ENCODE data around the gene CD300LF. TPM values are rescaled to one million over a fixed set of nuclear protein-coding genes. Genes with fewer than 3 reads are reported as not detected.
A peak's percentile ranks its signal among the peaks of the same experiment; 100 is the strongest.

The CD300LF gene
- total and polyA plus RNA-seq, 2 experiments from 2014 or later: not detected

DNA sequence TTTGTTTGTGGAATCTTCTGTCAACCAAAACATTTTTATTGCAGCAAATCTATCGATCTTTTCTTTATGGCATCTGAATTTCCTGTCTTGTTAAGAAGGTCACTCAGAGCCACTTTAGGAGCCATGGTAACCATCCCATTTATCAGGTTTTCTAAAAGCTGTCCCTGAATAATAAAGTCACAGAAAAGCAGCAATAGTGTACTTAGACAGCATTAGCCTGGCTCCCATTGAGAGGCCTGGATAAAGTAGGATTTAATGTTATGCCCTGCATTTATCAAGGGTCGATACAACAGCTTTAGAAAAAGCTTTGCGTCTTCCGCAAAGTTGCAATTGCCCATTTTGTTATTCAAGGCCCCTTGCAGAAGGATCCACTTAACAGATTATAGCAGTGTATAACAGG, 10.1 kb upstream of the CD300LF start:
- H3K36me3 ChIP-seq: no peaks in the 10 kb centered on the region
- no peak overlapping the region for H3K27ac ChIP-seq
- no peak for DNase-seq (ENCODE audit: low read depth in 1 of 2, low spot score in 1 of 2)
- H3K4me1 ChIP-seq (ENCODE audit: low read depth): no peaks in the 10 kb centered on the region
- peaks cover 5% of the 10 kb centered on the region for H3K27me3 ChIP-seq
- H3K4me3 ChIP-seq: no peak overlapping the region
- H3K9me3 ChIP-seq (ENCODE audit: low read depth): no peaks in the 10 kb centered on the region
- TF ChIP-seq, protein P1, sequence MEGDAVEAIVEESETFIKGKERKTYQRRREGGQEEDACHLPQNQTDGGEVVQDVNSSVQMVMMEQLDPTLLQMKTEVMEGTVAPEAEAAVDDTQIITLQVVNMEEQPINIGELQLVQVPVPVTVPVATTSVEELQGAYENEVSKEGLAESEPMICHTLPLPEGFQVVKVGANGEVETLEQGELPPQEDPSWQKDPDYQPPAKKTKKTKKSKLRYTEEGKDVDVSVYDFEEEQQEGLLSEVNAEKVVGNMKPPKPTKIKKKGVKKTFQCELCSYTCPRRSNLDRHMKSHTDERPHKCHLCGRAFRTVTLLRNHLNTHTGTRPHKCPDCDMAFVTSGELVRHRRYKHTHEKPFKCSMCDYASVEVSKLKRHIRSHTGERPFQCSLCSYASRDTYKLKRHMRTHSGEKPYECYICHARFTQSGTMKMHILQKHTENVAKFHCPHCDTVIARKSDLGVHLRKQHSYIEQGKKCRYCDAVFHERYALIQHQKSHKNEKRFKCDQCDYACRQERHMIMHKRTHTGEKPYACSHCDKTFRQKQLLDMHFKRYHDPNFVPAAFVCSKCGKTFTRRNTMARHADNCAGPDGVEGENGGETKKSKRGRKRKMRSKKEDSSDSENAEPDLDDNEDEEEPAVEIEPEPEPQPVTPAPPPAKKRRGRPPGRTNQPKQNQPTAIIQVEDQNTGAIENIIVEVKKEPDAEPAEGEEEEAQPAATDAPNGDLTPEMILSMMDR (IDR thresholded peaks at IDR 0.05; ENCODE audit: low read depth, low read length): no peak

DNA sequence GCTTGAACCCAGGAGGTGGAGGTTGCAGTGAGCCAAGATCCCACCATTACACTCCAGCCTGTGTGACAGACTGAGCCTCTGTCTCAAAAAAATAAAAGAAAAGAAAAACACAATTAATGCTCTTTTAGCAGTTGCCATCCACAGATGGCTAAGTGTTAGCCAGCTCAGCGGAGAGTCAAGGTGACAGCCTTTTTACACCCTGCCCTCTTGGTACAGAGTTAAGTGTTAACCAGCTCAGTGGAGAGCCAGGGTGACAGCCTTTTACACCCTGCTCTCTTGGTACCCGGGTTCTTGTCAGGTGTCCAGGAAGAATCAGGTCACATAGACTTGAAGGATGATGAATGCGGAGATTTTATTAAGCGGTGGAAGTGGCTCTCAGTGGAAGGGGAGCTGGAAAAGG, 7.8 kb upstream of the CD300LF start:
- Histone ChIP-seq H3K27ac (no peak overlapping the region), H3K27me3 (peaks cover 5% of the 10 kb centered on the region), H3K4me1 (ENCODE audit: low read depth) (no peaks in the 10 kb centered on the region), H3K9me3 (ENCODE audit: low read depth) (no peaks in the 10 kb centered on the region), H3K4me3 (no peak overlapping the region), H3K36me3 (no peaks in the 10 kb centered on the region)
- TF ChIP-seq, protein P1 (IDR thresholded peaks at IDR 0.05; ENCODE audit: low read depth, low read length): no peak
- DNase-seq (ENCODE audit: low read depth in 1 of 2, low spot score in 1 of 2): no peak

DNA sequence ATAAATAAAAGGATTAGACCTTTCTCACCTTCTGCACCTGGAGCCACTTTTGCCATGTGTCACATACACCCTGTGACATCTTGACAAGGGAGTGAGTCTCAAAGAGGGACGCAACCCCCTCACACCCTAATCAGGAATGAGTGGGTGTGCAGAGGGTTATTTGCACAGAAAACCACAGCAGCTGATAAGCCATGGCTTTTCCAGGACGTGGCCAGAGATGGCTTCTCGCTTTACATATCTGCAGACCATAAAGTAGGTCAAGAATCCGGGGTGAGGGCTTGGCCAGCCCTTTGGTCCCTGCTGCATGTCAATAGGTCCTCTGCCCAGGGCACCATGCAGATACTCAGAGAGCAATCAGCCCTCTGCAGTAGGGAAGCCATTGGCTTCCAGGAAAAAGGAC, 2.4 kb upstream of the CD300LF start:
- DNase-seq (ENCODE audit: low read depth in 1 of 2, low spot score in 1 of 2): peak in 1 of 2 donors; percentile 53
- H3K36me3 ChIP-seq: no peaks in the 10 kb centered on the region
- no peaks in the 10 kb centered on the region for H3K9me3 ChIP-seq (ENCODE audit: low read depth)
- no peak overlapping the region for H3K27ac ChIP-seq
- H3K27me3 ChIP-seq: peaks cover 4% of the 10 kb centered on the region
- no peak overlapping the region for H3K4me3 ChIP-seq
- no peaks in the 10 kb centered on the region for H3K4me1 ChIP-seq (ENCODE audit: low read depth)
- TF ChIP-seq, protein P1 (IDR thresholded peaks at IDR 0.05; ENCODE audit: low read depth, low read length): no peak

DNA sequence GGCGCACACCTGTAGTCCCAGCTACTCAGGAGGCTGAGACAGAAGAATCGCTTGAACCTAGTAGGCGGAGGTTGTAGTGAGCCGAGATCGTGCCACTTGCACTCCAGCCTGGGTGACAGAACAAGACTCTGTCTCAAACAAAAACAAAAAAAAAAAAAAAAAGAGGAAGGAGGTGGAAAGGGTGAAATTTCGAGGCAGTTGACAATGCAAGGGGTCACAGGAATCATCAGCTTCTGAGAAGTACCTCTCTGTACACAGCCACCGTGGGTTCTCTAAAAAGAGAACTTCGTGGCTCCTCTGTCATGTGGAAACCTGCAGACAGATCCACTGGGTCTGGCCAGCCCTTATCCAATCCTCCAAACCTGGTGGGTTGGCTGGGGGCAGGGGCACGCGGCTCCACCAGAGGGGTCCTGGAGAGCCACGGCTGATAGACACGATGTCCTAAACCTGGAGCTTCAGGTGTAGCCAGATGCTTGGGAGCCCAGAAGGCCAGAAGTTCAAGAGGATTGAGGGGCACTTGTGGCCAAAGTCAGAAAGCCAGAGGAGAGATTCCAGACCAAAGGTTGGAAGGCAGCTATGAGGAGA, 540 bp upstream of the CD300LF start:
- TF ChIP-seq, protein P1 (IDR thresholded peaks at IDR 0.05; ENCODE audit: low read depth, low read length): no peak
- Histone ChIP-seq H3K27me3 (no peaks in the 10 kb centered on the region), H3K27ac (no peak overlapping the region), H3K4me3 (no peak overlapping the region), H3K9me3 (ENCODE audit: low read depth) (no peaks in the 10 kb centered on the region), H3K4me1 (ENCODE audit: low read depth) (no peaks in the 10 kb centered on the region), H3K36me3 (no peaks in the 10 kb centered on the region)
- no peak for DNase-seq (ENCODE audit: low read depth in 1 of 2, low spot score in 1 of 2)

DNA sequence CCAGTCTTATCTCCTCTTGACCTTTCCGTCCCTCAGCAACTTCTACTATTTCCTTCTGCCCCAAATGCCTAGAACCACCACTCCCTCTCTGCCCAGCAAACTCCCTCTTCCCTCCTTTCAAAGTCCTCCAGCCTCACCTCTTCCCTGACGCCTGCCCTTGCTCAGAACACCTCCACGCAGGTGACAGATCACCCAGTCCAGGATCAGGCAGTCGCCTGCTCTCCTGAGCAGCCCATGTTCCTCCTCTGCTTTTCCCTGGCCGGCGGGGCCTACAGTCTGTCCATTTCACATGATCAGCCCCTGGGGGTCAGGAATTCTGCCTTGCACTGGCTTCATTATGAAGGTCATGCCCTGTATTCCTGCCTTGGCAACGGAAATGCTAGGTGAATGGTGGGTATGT, 422 bp downstream of the CD300LF start:
- no peaks in the 10 kb centered on the region for H3K27me3 ChIP-seq
- no peak overlapping the region for H3K4me3 ChIP-seq

More for the DNA sequence above, 422 bp downstream of the CD300LF start:
- H3K4me1 ChIP-seq (ENCODE audit: low read depth): no peaks in the 10 kb centered on the region
- TF ChIP-seq, protein P1 (IDR thresholded peaks at IDR 0.05; ENCODE audit: low read depth, low read length): no peak
- DNase-seq (ENCODE audit: low read depth in 1 of 2, low spot score in 1 of 2): no peak
- H3K9me3 ChIP-seq (ENCODE audit: low read depth): no peaks in the 10 kb centered on the region
- H3K27ac ChIP-seq: no peak overlapping the region
- H3K36me3 ChIP-seq: no peaks in the 10 kb centered on the region
